ENCODE data around the gene DGLUCY.

DNA sequence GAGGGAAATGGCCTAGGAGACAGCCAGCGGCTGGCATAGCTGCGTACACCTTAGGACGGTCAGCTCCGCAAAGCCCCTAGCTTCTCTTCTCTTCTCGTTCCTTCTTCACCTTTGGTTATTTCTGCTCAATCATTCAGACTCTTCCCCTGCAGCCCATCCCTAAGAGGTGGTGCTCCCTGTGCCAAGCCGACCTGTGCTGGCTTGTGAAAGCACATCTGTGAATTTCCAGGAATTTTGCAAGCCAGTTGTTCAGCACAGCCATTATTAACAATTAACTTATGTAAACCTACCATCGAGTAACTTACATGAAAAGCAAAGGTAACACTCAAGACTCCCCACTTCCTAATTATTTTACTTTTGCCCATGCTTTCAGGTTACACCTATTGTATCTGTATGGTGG lies 151.5 kb downstream of the DGLUCY start:
- TF ChIP-seq, protein P1, sequence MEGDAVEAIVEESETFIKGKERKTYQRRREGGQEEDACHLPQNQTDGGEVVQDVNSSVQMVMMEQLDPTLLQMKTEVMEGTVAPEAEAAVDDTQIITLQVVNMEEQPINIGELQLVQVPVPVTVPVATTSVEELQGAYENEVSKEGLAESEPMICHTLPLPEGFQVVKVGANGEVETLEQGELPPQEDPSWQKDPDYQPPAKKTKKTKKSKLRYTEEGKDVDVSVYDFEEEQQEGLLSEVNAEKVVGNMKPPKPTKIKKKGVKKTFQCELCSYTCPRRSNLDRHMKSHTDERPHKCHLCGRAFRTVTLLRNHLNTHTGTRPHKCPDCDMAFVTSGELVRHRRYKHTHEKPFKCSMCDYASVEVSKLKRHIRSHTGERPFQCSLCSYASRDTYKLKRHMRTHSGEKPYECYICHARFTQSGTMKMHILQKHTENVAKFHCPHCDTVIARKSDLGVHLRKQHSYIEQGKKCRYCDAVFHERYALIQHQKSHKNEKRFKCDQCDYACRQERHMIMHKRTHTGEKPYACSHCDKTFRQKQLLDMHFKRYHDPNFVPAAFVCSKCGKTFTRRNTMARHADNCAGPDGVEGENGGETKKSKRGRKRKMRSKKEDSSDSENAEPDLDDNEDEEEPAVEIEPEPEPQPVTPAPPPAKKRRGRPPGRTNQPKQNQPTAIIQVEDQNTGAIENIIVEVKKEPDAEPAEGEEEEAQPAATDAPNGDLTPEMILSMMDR (IDR thresholded peaks at IDR 0.05) = no peak
- TF ChIP-seq EP300 (IDR thresholded peaks at IDR 0.05) = no peak

All from ovary (tissue), 3 donors.